Astrocyte (in vitro differentiated cells and primary cell): ENCODE results near the gene C6orf47. TPM values are rescaled to one million over a fixed set of nuclear protein-coding genes. Genes with fewer than 3 reads are reported as not detected.

Source experiments
- DNase-seq: peaks from one replicate; pipeline ENCODE4 v3.0.0-alpha.2; 2010; ENCODE audit warnings: low read depth
- FAIRE-seq: peaks from 2 replicates; lab custom pipeline; 2011; peaks lifted over from hg19 to GRCh38; lab: Jason Lieb, UNC
- H2AFZ ChIP-seq: 2 replicates; pipeline ENCODE4 v1.6.0; 2012; ENCODE audit warnings: low read depth, low read length, inconsistent platforms
- H3K27ac ChIP-seq: 2 replicates; pipeline ENCODE4 v1.5.1; 2011; ENCODE audit warnings: low read depth, low read length, inconsistent platforms
- H3K27me3 ChIP-seq: 2 replicates; pipeline ENCODE4 v1.6.0; 2011; ENCODE audit warnings: low read length, inconsistent platforms; ENCODE audit not compliant: insufficient read depth
- H3K36me3 ChIP-seq: 2 replicates; pipeline ENCODE4 v1.5.1; 2011; ENCODE audit warnings: low read length, inconsistent platforms; ENCODE audit not compliant: insufficient read depth
- H3K4me1 ChIP-seq: 2 replicates; pipeline ENCODE4 v1.5.1; 2011; ENCODE audit warnings: low read length, inconsistent platforms; ENCODE audit not compliant: insufficient read depth
- H3K4me2 ChIP-seq: 2 replicates; pipeline ENCODE4 v1.6.0; 2012; ENCODE audit warnings: low read length, inconsistent platforms
- H3K4me3 ChIP-seq: 2 replicates; pipeline ENCODE4 v1.5.1; 2011; ENCODE audit warnings: low read depth, mild to moderate bottlenecking, low read length, inconsistent platforms; ENCODE audit not compliant: insufficient read depth
- H3K79me2 ChIP-seq: 2 replicates; pipeline ENCODE4 v1.6.0; 2012; ENCODE audit warnings: mild to moderate bottlenecking, low read length, inconsistent platforms; ENCODE audit not compliant: insufficient read depth
- H3K9ac ChIP-seq: 2 replicates; pipeline ENCODE4 v1.6.0; 2012; ENCODE audit warnings: mild to moderate bottlenecking, low read length, inconsistent platforms
- H3K9me3 ChIP-seq: 2 replicates; pipeline ENCODE4 v1.5.1; 2012; ENCODE audit warnings: low read depth, mild to moderate bottlenecking, low read length, inconsistent platforms; ENCODE audit not compliant: insufficient read depth
- H4K20me1 ChIP-seq: 2 replicates; pipeline ENCODE4 v1.6.0; 2012; ENCODE audit warnings: low read length, inconsistent platforms; ENCODE audit not compliant: insufficient read depth
- H3K27ac Mint-ChIP-seq: one replicate; pipeline ENCODE4 v1.8.0; 2021; ENCODE audit warnings: mild to moderate bottlenecking, mixed read lengths; ENCODE audit not compliant: unreplicated experiment
- H3K27me3 Mint-ChIP-seq: one replicate; pipeline ENCODE4 v1.8.0; 2021; ENCODE audit warnings: low read depth, mixed read lengths; ENCODE audit not compliant: unreplicated experiment
- H3K36me3 Mint-ChIP-seq: one replicate; pipeline ENCODE4 v1.8.0; 2021; ENCODE audit warnings: low read depth, mixed read lengths; ENCODE audit not compliant: unreplicated experiment
- H3K4me1 Mint-ChIP-seq: one replicate; pipeline ENCODE4 v1.8.0; 2021; ENCODE audit warnings: low read depth, mixed read lengths; ENCODE audit not compliant: unreplicated experiment
- H3K4me3 Mint-ChIP-seq: one replicate; pipeline ENCODE4 v1.8.0; 2021; ENCODE audit warnings: mild to moderate bottlenecking, moderate library complexity, mixed read lengths; ENCODE audit not compliant: unreplicated experiment
- H3K9me3 Mint-ChIP-seq: one replicate; pipeline ENCODE4 v1.8.0; 2021; ENCODE audit warnings: mild to moderate bottlenecking, mixed read lengths; ENCODE audit not compliant: unreplicated experiment
- EZH2 ChIP-seq: IDR thresholded peaks from 2 replicates; pipeline ENCODE4 v1.6.1; 2012; ENCODE audit warnings: mild to moderate bottlenecking, low read length, inconsistent platforms; ENCODE audit not compliant: insufficient read depth
- microRNA-seq: library from miRNA; unstranded; fragments of <30 nt; microRNA quantifications from one replicate; pipeline ENCODE4 v1.2.0, GENCODE V29; 2020
- total RNA-seq: library from RNA; stranded (reverse); gene quantifications from 2 replicates; pipeline ENCODE4 v1.2.1, GENCODE V29; 2021
- TF ChIP-seq, protein P1 (sequence below): IDR thresholded peaks from 2 replicates; pipeline ENCODE4 v1.5.1; 2011; ENCODE audit warnings: low read depth, mild to moderate bottlenecking, inconsistent platforms, low read length, moderate library complexity; ENCODE audit not compliant: insufficient read depth

Gene C6orf47
- total RNA-seq, 1 donor from 2014 or later: 14.7 TPM

GRCh38 chr6:31610968-31611367 is 49.6 kb downstream of the C6orf47 start:
- H2AFZ ChIP-seq: no peak overlapping the region

DNA sequence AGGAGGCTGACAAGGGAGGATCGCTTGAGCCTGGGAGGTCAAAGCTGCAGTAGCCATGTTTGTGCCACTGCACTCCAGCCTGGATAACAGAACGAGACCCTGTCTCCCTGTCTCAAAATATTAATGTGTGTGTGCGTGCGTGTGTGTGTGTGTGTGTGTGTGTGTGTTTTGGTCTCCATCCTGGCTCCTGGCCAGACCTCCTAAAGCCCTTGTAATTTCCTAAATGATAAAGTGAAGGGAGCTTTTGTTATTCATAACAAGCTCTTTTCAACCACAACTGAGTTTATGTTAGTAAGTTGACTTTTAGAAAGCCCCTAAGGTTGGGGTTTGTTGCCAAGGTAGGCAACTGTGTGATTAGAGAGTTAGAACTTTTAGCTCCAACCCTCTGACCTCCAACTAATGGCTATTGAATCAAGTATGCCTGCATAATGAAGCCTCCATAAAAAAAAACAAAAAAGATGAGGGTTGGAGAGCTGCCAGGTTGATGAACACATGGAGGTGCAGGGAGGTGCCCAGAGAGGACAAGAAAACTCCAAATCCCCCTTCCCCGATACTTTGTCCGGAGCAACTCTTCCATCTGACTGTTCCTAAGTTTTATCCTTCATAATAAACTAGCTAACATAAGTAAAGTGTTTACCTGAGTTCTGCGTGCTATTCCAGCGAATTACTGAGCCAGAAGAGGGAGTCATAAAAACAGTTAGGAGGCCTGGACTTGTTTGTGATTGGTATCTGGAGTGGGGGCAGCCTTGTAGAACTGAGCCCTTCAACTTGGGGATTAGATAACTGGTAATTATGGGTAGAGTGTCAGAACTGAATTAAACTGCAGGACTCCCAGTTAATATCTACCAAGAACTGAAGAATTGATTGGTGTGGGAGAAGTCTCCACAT is 50.8 kb downstream of the C6orf47 start:
- Histone ChIP-seq H3K4me2 (no peak overlapping the region), H3K9me3 (no peaks in the 10 kb centered on the region), H3K27ac (no peak overlapping the region), H3K4me3 (no peak overlapping the region), H3K4me1 (no peaks in the 10 kb centered on the region), H3K36me3 (no peaks in the 10 kb centered on the region), H3K27me3 (no peaks in the 10 kb centered on the region), H4K20me1 (no peaks in the 10 kb centered on the region), H3K79me2 (no peaks in the 10 kb centered on the region), H3K9ac (no peak overlapping the region), H2AFZ (no peak overlapping the region)
- Mint-ChIP-seq H3K36me3 (no peaks in the 10 kb centered on the region), H3K4me1 (no peaks in the 10 kb centered on the region), H3K9me3 (no peaks in the 10 kb centered on the region), H3K4me3 (no peak overlapping the region), H3K27ac (peak overlapping the region; percentile 26), H3K27me3 (peaks cover 2% of the 10 kb centered on the region)
- TF ChIP-seq EZH2: no peak
- TF ChIP-seq, protein P1, sequence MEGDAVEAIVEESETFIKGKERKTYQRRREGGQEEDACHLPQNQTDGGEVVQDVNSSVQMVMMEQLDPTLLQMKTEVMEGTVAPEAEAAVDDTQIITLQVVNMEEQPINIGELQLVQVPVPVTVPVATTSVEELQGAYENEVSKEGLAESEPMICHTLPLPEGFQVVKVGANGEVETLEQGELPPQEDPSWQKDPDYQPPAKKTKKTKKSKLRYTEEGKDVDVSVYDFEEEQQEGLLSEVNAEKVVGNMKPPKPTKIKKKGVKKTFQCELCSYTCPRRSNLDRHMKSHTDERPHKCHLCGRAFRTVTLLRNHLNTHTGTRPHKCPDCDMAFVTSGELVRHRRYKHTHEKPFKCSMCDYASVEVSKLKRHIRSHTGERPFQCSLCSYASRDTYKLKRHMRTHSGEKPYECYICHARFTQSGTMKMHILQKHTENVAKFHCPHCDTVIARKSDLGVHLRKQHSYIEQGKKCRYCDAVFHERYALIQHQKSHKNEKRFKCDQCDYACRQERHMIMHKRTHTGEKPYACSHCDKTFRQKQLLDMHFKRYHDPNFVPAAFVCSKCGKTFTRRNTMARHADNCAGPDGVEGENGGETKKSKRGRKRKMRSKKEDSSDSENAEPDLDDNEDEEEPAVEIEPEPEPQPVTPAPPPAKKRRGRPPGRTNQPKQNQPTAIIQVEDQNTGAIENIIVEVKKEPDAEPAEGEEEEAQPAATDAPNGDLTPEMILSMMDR: no peak
- FAIRE-seq (no peak), DNase-seq (no peak)

More at GRCh38 chr6:31610968-31611367, 49.6 kb downstream of the C6orf47 start:
- H3K27ac ChIP-seq: no peak overlapping the region
- H3K4me3 ChIP-seq: no peak overlapping the region
- Mint-ChIP-seq H3K9me3 (no peaks in the 10 kb centered on the region), H3K27ac (no peak overlapping the region), H3K36me3 (no peaks in the 10 kb centered on the region), H3K4me1 (peaks cover 5% of the 10 kb centered on the region), H3K4me3 (no peak overlapping the region), H3K27me3 (peaks cover 2% of the 10 kb centered on the region)
- H3K9ac ChIP-seq: no peak overlapping the region
- no peak overlapping the region for H3K4me2 ChIP-seq
- no peaks in the 10 kb centered on the region for H3K36me3 ChIP-seq
- no peak for FAIRE-seq
- H3K9me3 ChIP-seq: no peaks in the 10 kb centered on the region
- H3K4me1 ChIP-seq: no peaks in the 10 kb centered on the region
- no peaks in the 10 kb centered on the region for H3K27me3 ChIP-seq
- no peaks in the 10 kb centered on the region for H3K79me2 ChIP-seq
- no peaks in the 10 kb centered on the region for H4K20me1 ChIP-seq
- no peak for TF ChIP-seq EZH2
- TF ChIP-seq, protein P1: no peak
- no peak for DNase-seq

Small RNA genes lying within 50 kb of the gene (microRNA-seq; reads per million reads assigned to microRNA genes)
- 1.9 reads per million for gene MIR4646
- 3.8 reads per million, percentile 14 among the genes with 10 or more reads in this experiment for gene MIR6832

Other genes starting within 250 kb of the C6orf47 start
- 4.1 and 5.8 TPM in 2 replicates for gene MICB, start 162.6 kb downstream of the C6orf47 start, total RNA-seq
- gene MCCD1, start 131.8 kb downstream of the C6orf47 start, total RNA-seq: not detected in 2 replicates
- 284 and 294 TPM in 2 replicates for gene DDX39B, start 118.8 kb downstream of the C6orf47 start, total RNA-seq
- gene ATP6V1G2, start 114.2 kb downstream of the C6orf47 start, total RNA-seq: 2.6 and 3.4 TPM in 2 replicates
- 18.8 and 20.4 TPM in 2 replicates for gene NFKBIL1, start 113.2 kb downstream of the C6orf47 start, total RNA-seq
- not detected in 2 replicates for gene LTA, start 88.5 kb downstream of the C6orf47 start, total RNA-seq
- gene TNF, start 85.2 kb downstream of the C6orf47 start, total RNA-seq: 0.79 and 1.2 TPM in 2 replicates
- 0.26 and 0.52 TPM in 2 replicates for gene LTB, start 78.4 kb downstream of the C6orf47 start, total RNA-seq
- gene LST1, start 74.5 kb downstream of the C6orf47 start, total RNA-seq: not detected in 2 replicates
- gene NCR3, start 67.8 kb downstream of the C6orf47 start, total RNA-seq: not detected in 2 replicates
- gene AIF1, start 45.5 kb downstream of the C6orf47 start, total RNA-seq: not detected in 2 replicates
- 180 and 188 TPM in 2 replicates for gene PRRC2A, start 40.1 kb downstream of the C6orf47 start, total RNA-seq
- gene BAG6, start 8.1 kb downstream of the C6orf47 start, total RNA-seq: 233 and 247 TPM in 2 replicates
- gene APOM, start 4.9 kb downstream of the C6orf47 start, total RNA-seq: 0.89 and 1.2 TPM in 2 replicates
- 11.7 and 13.8 TPM in 2 replicates for gene GPANK1, start 4.2 kb upstream of the C6orf47 start, total RNA-seq
- 200 and 208 TPM in 2 replicates for gene CSNK2B, start 5.3 kb upstream of the C6orf47 start, total RNA-seq
- 17.5 and 20.3 TPM in 2 replicates for gene LY6G5B, start 9.2 kb upstream of the C6orf47 start, total RNA-seq
- 2.9 and 3.9 TPM in 2 replicates for gene LY6G5C, start 20.3 kb upstream of the C6orf47 start, total RNA-seq
- gene ABHD16A, start 42.5 kb upstream of the C6orf47 start, total RNA-seq: 34.3 and 38.3 TPM in 2 replicates
- gene LY6G6F, start 46.1 kb upstream of the C6orf47 start, total RNA-seq: not detected in 2 replicates
- not detected in 2 replicates for gene LY6G6D, start 54.6 kb upstream of the C6orf47 start, total RNA-seq
- 0.41 and 0.66 TPM in 2 replicates for gene LY6G6C, start 61.0 kb upstream of the C6orf47 start, total RNA-seq
- not detected in 2 replicates for gene MPIG6B, start 62.6 kb upstream of the C6orf47 start, total RNA-seq
- gene DDAH2, start 68.5 kb upstream of the C6orf47 start, total RNA-seq: 62.5 and 72.4 TPM in 2 replicates
- gene CLIC1, start 75.8 kb upstream of the C6orf47 start, total RNA-seq: 484 and 518 TPM in 2 replicates
- gene MSH5, start 79.2 kb upstream of the C6orf47 start, total RNA-seq: 5.7 and 6.8 TPM in 2 replicates
- 0.72 and 1.2 TPM in 2 replicates for gene SAPCD1, start 101.9 kb upstream of the C6orf47 start, total RNA-seq
- 0.54 and 0.94 TPM in 2 replicates for gene VWA7, start 116.5 kb upstream of the C6orf47 start, total RNA-seq
- gene VARS1, start 135.0 kb upstream of the C6orf47 start, total RNA-seq: 94.8 and 96.3 TPM in 2 replicates
- gene LSM2, start 146.2 kb upstream of the C6orf47 start, total RNA-seq: 43.8 and 44.0 TPM in 2 replicates
- 0.98 and 1.1 TPM in 2 replicates for gene HSPA1L, start 154.5 kb upstream of the C6orf47 start, total RNA-seq
- gene HSPA1A, start 154.8 kb upstream of the C6orf47 start, total RNA-seq: 52.6 and 52.7 TPM in 2 replicates
- gene HSPA1B, start 167.0 kb upstream of the C6orf47 start, total RNA-seq: 64.9 and 77.2 TPM in 2 replicates
- gene NEU1, start 202.0 kb upstream of the C6orf47 start, total RNA-seq: 45.0 and 47.3 TPM in 2 replicates
- gene SLC44A4, start 218.2 kb upstream of the C6orf47 start, total RNA-seq: 0.23 and 0.29 TPM in 2 replicates
- 32.6 and 35.8 TPM in 2 replicates for gene EHMT2, start 236.9 kb upstream of the C6orf47 start, total RNA-seq
- gene ZBTB12, start 241.3 kb upstream of the C6orf47 start, total RNA-seq: 3.7 and 4.6 TPM in 2 replicates